Measurements from ENCODE around the gene HCAR2. TPM values are rescaled to one million over a fixed set of nuclear protein-coding genes. Genes with fewer than 3 reads are reported as not detected.
A peak's percentile ranks its signal among the peaks of the same experiment; 100 is the strongest.

HCAR2 gene
- total and polyA plus RNA-seq, 2 of the 13 experiments (the other 11 are each of a cell fraction or from before 2014, with no cell fraction given), result 0.09 to 5.6 TPM

- TF ChIP-seq ATAD3A (CRISPR knock-in tag; IDR thresholded peaks at IDR 0.05) (no peak), MYNN (CRISPR knock-in tag; IDR thresholded peaks at IDR 0.05; ENCODE audit: low read depth) (no peak), ZFX (CRISPR knock-in tag; IDR thresholded peaks at IDR 0.05; ENCODE audit: low read depth) (peak; percentile 97), MTF2 (CRISPR knock-in tag; IDR thresholded peaks at IDR 0.05; ENCODE audit: borderline replicate concordance) (no peak), TIGD3 (CRISPR knock-in tag; IDR thresholded peaks at IDR 0.05; ENCODE audit: borderline replicate concordance) (0 out of 2 replicates have a peak, but pooled peaks have one; percentile 78), ZNF354B (CRISPR knock-in tag; IDR thresholded peaks at IDR 0.05) (no peak), ETV6 (CRISPR knock-in tag; conservative IDR thresholded peaks at IDR 0.05) (peak; percentile 59; the same call in 1 of the 2 replicates), ZKSCAN5 (CRISPR knock-in tag; IDR thresholded peaks at IDR 0.05) (0 out of 2 replicates have a peak, but pooled peaks have one; percentile 15), BRF2 (CRISPR knock-in tag; IDR thresholded peaks at IDR 0.05) (0 out of 2 replicates have a peak, but pooled peaks have one; percentile 44), MED1 (CRISPR knock-in tag; IDR thresholded peaks at IDR 0.05) (peak; percentile 87), ZNF3 (CRISPR knock-in tag; IDR thresholded peaks at IDR 0.05) (no peak), ZNF891 (CRISPR knock-in tag; IDR thresholded peaks at IDR 0.05) (peak; percentile 78; the same call in 1 of the 2 replicates), HOXA3 (CRISPR knock-in tag; IDR thresholded peaks at IDR 0.05) (peak; percentile 87), TBX2 (CRISPR knock-in tag; IDR thresholded peaks at IDR 0.05; ENCODE audit: borderline replicate concordance) (peak; percentile 92), ZSCAN9 (CRISPR knock-in tag; IDR thresholded peaks at IDR 0.05; ENCODE audit: borderline replicate concordance) (peak; percentile 62; the same call in 1 of the 2 replicates), HIVEP1 (CRISPR knock-in tag; IDR thresholded peaks at IDR 0.05) (0 out of 2 replicates have a peak, but pooled peaks have one; percentile 44), NR1H2 (CRISPR knock-in tag; IDR thresholded peaks at IDR 0.05; ENCODE audit: borderline replicate concordance, low read depth) (no peak), SRY (CRISPR knock-in tag; IDR thresholded peaks at IDR 0.05) (no peak; the same call in 1 of the 2 replicates), RBM39 (IDR thresholded peaks at IDR 0.05; ENCODE audit: low read depth, low read length, poor library complexity, severe bottlenecking) (peak; percentile 94), ZGPAT (CRISPR knock-in tag; IDR thresholded peaks at IDR 0.05) (peak; percentile 90), SETDB1 (CRISPR knock-in tag; IDR thresholded peaks at IDR 0.05; ENCODE audit: borderline replicate concordance) (no peak), ZFP36L1 (CRISPR knock-in tag; IDR thresholded peaks at IDR 0.05) (0 out of 2 replicates have a peak, but pooled peaks have one; percentile 61), ETV5 (CRISPR knock-in tag; IDR thresholded peaks at IDR 0.05; ENCODE audit: borderline replicate concordance) (peak; percentile 92), CBX5 (CRISPR knock-in tag; IDR thresholded peaks at IDR 0.05; ENCODE audit: borderline replicate concordance) (peak; percentile 37; the same call in 1 of the 2 replicates), JDP2 (CRISPR knock-in tag; IDR thresholded peaks at IDR 0.05; ENCODE audit: borderline replicate concordance) (no peak), ZNF747 (CRISPR knock-in tag; IDR thresholded peaks at IDR 0.05; ENCODE audit: borderline replicate concordance) (peak; percentile 91; the same call in 1 of the 2 replicates)
These were observed 49.5 kb upstream of the HCAR2 start, which contains the start of gene DENR (continued) for GRCh38 chr12:122752464-122753318.
